ENCODE results near the gene EPX. TPM values are rescaled to one million over a fixed set of nuclear protein-coding genes. Genes with fewer than 3 reads are reported as not detected.

Gene EPX
- polyA plus RNA-seq, 3 donors, result not detected

- peaks cover 0 to 3% (median 0%) of the 10 kb centered on the region in 7 donors for H3K9me3 Mint-ChIP-seq
- no peak overlapping the region for H3K9ac ChIP-seq (ENCODE audit: insufficient read depth, low read length, poor library complexity, severe bottlenecking)
- no peak for DNase-seq
- H3K4me2 ChIP-seq (replicated peaks; ENCODE audit: extremely low read depth, low read length, poor library complexity, severe bottlenecking), result no peak overlapping the region
- H3K4me1 Mint-ChIP-seq, result peaks cover 20% of the 10 kb centered on the region
- no peak overlapping the region for H3K27ac ChIP-seq (ENCODE audit: low read depth in 1 of 2, low read length in 2 of 2)
- H3K27me3 ChIP-seq (ENCODE audit: control insufficient read depth in 2 of 2, insufficient read depth in 2 of 2, low read length in 2 of 2), result peaks cover 11 to 47% of the 10 kb centered on the region in 2 donors
- intact Hi-C loops (cut with micrococcal nuclease), result no loop called here
- H2AFZ ChIP-seq (ENCODE audit: insufficient read depth, low read depth, low read length, poor library complexity, severe bottlenecking), result no peak overlapping the region
- H3K4me3 Mint-ChIP-seq, result peak overlapping the region in 1 of 2 donors; percentile 59
- WGBS (ENCODE audit: insufficient coverage), result 88% methylated on average over 10 of the region's 13 CpGs
- peaks cover 0 to 2% of the 10 kb centered on the region in 2 donors for H3K36me3 Mint-ChIP-seq
- no peak overlapping the region for H3K4me3 ChIP-seq (replicated peaks in 1 of 3; ENCODE audit: low read depth in 2 of 3, low read length in 3 of 3)
- H3K27ac Mint-ChIP-seq, result peak overlapping the region in 1 of 7 donors; percentile 52
- peaks cover 19 to 26% of the 10 kb centered on the region in 2 donors for H3K4me1 ChIP-seq (ENCODE audit: control insufficient read depth in 1 of 2, insufficient read depth in 2 of 2, low read length in 2 of 2)
- no peaks in the 10 kb centered on the region for H3K9me3 ChIP-seq (replicated peaks in 1 of 2; ENCODE audit: control insufficient read depth in 1 of 2, insufficient read depth in 1 of 2, low read length in 2 of 2)
- no peaks in the 10 kb centered on the region for H3K79me2 ChIP-seq (ENCODE audit: insufficient read depth, low read length)
- no peaks in the 10 kb centered on the region for H4K20me1 ChIP-seq (ENCODE audit: insufficient read depth, low read length)
- no peaks in the 10 kb centered on the region for H3K36me3 ChIP-seq (replicated peaks in 1 of 2; ENCODE audit: control insufficient read depth in 1 of 2, insufficient read depth in 2 of 2, low read length in 2 of 2)
- H3K27me3 Mint-ChIP-seq (ENCODE audit: low read depth in 3 of 3), result peaks cover 53 to 80% (median 69%) of the 10 kb centered on the region in 3 donors
- no peak for TF ChIP-seq CTCF (IDR thresholded peaks at IDR 0.05)
Observed at GRCh38 chr17:58246104-58246740, 53.7 kb downstream of the EPX start.

- H3K27me3 Mint-ChIP-seq (ENCODE audit: low read depth in 3 of 3), result peaks cover 54 to 80% (median 67%) of the 10 kb centered on the region in 3 donors
- H3K27ac Mint-ChIP-seq, result no peak overlapping the region
- no peak for TF ChIP-seq CTCF (IDR thresholded peaks at IDR 0.05)
- Histone ChIP-seq H3K27me3 (ENCODE audit: control insufficient read depth in 2 of 2, insufficient read depth in 2 of 2, low read length in 2 of 2) (peaks cover 13 to 49% of the 10 kb centered on the region in 2 donors), H3K9me3 (replicated peaks in 1 of 2; ENCODE audit: control insufficient read depth in 1 of 2, insufficient read depth in 1 of 2, low read length in 2 of 2) (no peaks in the 10 kb centered on the region), H4K20me1 (ENCODE audit: insufficient read depth, low read length) (no peaks in the 10 kb centered on the region), H3K36me3 (replicated peaks in 1 of 2; ENCODE audit: control insufficient read depth in 1 of 2, insufficient read depth in 2 of 2, low read length in 2 of 2) (no peaks in the 10 kb centered on the region), H3K4me2 (replicated peaks; ENCODE audit: extremely low read depth, low read length, poor library complexity, severe bottlenecking) (no peak overlapping the region), H2AFZ (ENCODE audit: insufficient read depth, low read depth, low read length, poor library complexity, severe bottlenecking) (no peak overlapping the region), H3K4me3 (replicated peaks in 1 of 3; ENCODE audit: low read depth in 2 of 3, low read length in 3 of 3) (no peak overlapping the region), H3K27ac (ENCODE audit: low read depth in 1 of 2, low read length in 2 of 2) (no peak overlapping the region), H3K79me2 (ENCODE audit: insufficient read depth, low read length) (no peaks in the 10 kb centered on the region), H3K9ac (ENCODE audit: insufficient read depth, low read length, poor library complexity, severe bottlenecking) (no peak overlapping the region), H3K4me1 (ENCODE audit: control insufficient read depth in 1 of 2, insufficient read depth in 2 of 2, low read length in 2 of 2) (peaks cover 19 to 26% of the 10 kb centered on the region in 2 donors)
- peaks cover 16% of the 10 kb centered on the region for H3K4me1 Mint-ChIP-seq
- intact Hi-C loops (cut with micrococcal nuclease), result no loop called here
- no peak for DNase-seq
- H3K9me3 Mint-ChIP-seq, result peaks cover 0 to 3% (median 0%) of the 10 kb centered on the region in 7 donors
- H3K36me3 Mint-ChIP-seq, result peaks cover 0 to 2% of the 10 kb centered on the region in 2 donors
- H3K4me3 Mint-ChIP-seq, result no peak overlapping the region
- WGBS (ENCODE audit: insufficient coverage), result 83% methylated on average over 1 of the region's 1 CpG
Observed at GRCh38 chr17:58246781-58247180, 54.3 kb downstream of the EPX start.

All from CD14-positive monocyte (primary cell).